HepG2 (cell line): Measurements from ENCODE around the gene KRT6B. TPM values are rescaled to one million over a fixed set of nuclear protein-coding genes. Genes with fewer than 3 reads are reported as not detected.

Experiments used
- ATAC-seq: fragments of 200-7000 bp; cut with Tn5 transposase; 3 replicates; pipeline ENCODE4 v1.9.1; 2020; ENCODE audit warnings: mild to moderate bottlenecking, moderate library complexity
- BruUV-seq: library from RNA; stranded (reverse); fragments of 400-500 nt; replicated peaks from 2 replicates; lab custom pipeline; 2021; lab: Mats Ljungman, UMichigan
- CTCF ChIA-PET: fragments of 300-600 bp; formaldehyde crosslinking; extraction: SDS; loops from one replicate; lab custom pipeline; 2021; ENCODE audit warnings: low total read pairs, inconsistent platforms, low intra/inter-chr PET ratio; lab: Yijun Ruan, JAX
- POLR2A ChIA-PET: fragments of 350-600 bp; sonication (Branson Sonifier 250); formaldehyde crosslinking; loops from one replicate; lab custom pipeline; 2020; ENCODE audit warnings: antibody characterized with exemption, inconsistent platforms; lab: Yijun Ruan, JAX
- DNase-seq: peaks from one replicate; pipeline ENCODE4 v3.0.0-alpha.2; 2015; ENCODE audit warnings: low spot score
- FAIRE-seq: peaks from 3 replicates; lab custom pipeline; 2011; peaks lifted over from hg19 to GRCh38; lab: Jason Lieb, UNC
- H2AFZ ChIP-seq: one replicate; pipeline ENCODE4 v1.6.1; 2011; ENCODE audit warnings: low read length, inconsistent platforms
- H3K27ac ChIP-seq: fragments of 300-600 bp; 3 replicates; pipeline ENCODE4 v1.8.0; 2011; ENCODE audit warnings: mixed run types, mild to moderate bottlenecking, mixed read lengths, low read length, inconsistent platforms; ENCODE audit not compliant: insufficient read depth; ENCODE audit errors: extremely low read length
- H3K27me3 ChIP-seq, 2 experiments: fragments of 200-600 bp in 1 of 2; 2 replicates in 1 of 2; 3 replicates in 1 of 2; pipeline versions ENCODE4 v1.6.0 to v1.8.0; 2011; ENCODE audit warnings: low read length in 2 of 2, mild to moderate bottlenecking in 2 of 2, moderate library complexity in 2 of 2, inconsistent platforms in 1 of 2; ENCODE audit not compliant: insufficient read depth in 2 of 2, control insufficient read depth in 1 of 2
- H3K36me3 ChIP-seq, 2 experiments: fragments of 200-600 bp in 1 of 2; replicated peaks in 1 of 2; 2 replicates in 1 of 2; 3 replicates in 1 of 2; pipeline versions ENCODE4 v1.5.1 to v1.8.0; 2011; ENCODE audit warnings: low read length in 2 of 2, inconsistent platforms in 1 of 2; ENCODE audit not compliant: insufficient read depth in 2 of 2, control insufficient read depth in 1 of 2
- H3K4me1 ChIP-seq: 2 replicates; pipeline ENCODE4 v1.5.1; 2012; ENCODE audit warnings: low read length, inconsistent platforms; ENCODE audit not compliant: insufficient read depth
- H3K4me2 ChIP-seq: 2 replicates; pipeline ENCODE4 v1.6.0; 2011; ENCODE audit warnings: low read depth, low read length, inconsistent platforms
- H3K4me3 ChIP-seq, 3 experiments: fragments of 200-600 bp in 1 of 3; sonication (generic), shearing (Covaris generic) in 1 of 3; replicated peaks in 1 of 3; 2 replicates each; pipeline ENCODE4 v1.5.1; 2011 to 2016; ENCODE audit warnings: low read length in 3 of 3, inconsistent platforms in 2 of 3, low read depth in 2 of 3, mild to moderate bottlenecking in 2 of 3, control low read depth in 1 of 3, mixed read lengths in 1 of 3; ENCODE audit not compliant: insufficient read depth in 1 of 3
- H3K79me2 ChIP-seq: one replicate; pipeline ENCODE4 v1.6.1; 2011; ENCODE audit warnings: low read length, inconsistent platforms; ENCODE audit not compliant: insufficient read depth
- H3K9ac ChIP-seq: 2 replicates; pipeline ENCODE4 v1.6.0; 2011; ENCODE audit warnings: mild to moderate bottlenecking, low read depth, low read length, inconsistent platforms; ENCODE audit not compliant: insufficient read depth
- H3K9me3 ChIP-seq: 2 replicates; pipeline ENCODE4 v1.5.1; 2012; ENCODE audit warnings: mild to moderate bottlenecking, low read length
- H4K20me1 ChIP-seq: 2 replicates; pipeline ENCODE4 v1.6.0; 2011; ENCODE audit warnings: inconsistent platforms, mild to moderate bottlenecking, low read length, moderate library complexity; ENCODE audit not compliant: insufficient read depth
- CC2D1A ChIP-seq: sonication (generic); formaldehyde crosslinking; IDR thresholded peaks from 2 replicates; pipeline ENCODE4 v1.8.1; 2023; ENCODE audit warnings: mild to moderate bottlenecking, missing genetic modification reagents
- CEBPG ChIP-seq: IDR thresholded peaks from 2 replicates; pipeline ENCODE4 v1.6.1; 2016
- KMT2B ChIP-seq: IDR thresholded peaks from 2 replicates; pipeline ENCODE4 v1.6.1; 2016; ENCODE audit warnings: missing genetic modification reagents, missing compliant biosample characterization
- MAFG ChIP-seq: sonication (generic); formaldehyde crosslinking; IDR thresholded peaks from 2 replicates; pipeline ENCODE4 v1.5.1; 2020; ENCODE audit warnings: mild to moderate bottlenecking, missing genetic modification reagents
- NR1H2 ChIP-seq: sonication (generic); formaldehyde crosslinking; IDR thresholded peaks from 2 replicates; pipeline ENCODE4 v1.8.1; 2022; ENCODE audit warnings: low read depth, missing genetic modification reagents, borderline replicate concordance
- SNAI1 ChIP-seq: sonication (generic); formaldehyde crosslinking; IDR thresholded peaks from 2 replicates; pipeline ENCODE4 v1.5.0; 2020; ENCODE audit warnings: mild to moderate bottlenecking, missing genetic modification reagents, borderline replicate concordance
- THAP11 ChIP-seq: IDR thresholded peaks from 2 replicates; pipeline ENCODE4 v1.6.1; 2016; ENCODE audit warnings: missing biosample characterization, missing genetic modification reagents
- ZFP36 ChIP-seq: fragments of 150-350 bp; IDR thresholded peaks from 2 replicates; pipeline ENCODE4 v1.6.1; 2018; ENCODE audit warnings: borderline replicate concordance, low read length, low read depth; ENCODE audit not compliant: partially characterized antibody
- ZNF276 ChIP-seq: sonication (generic); formaldehyde crosslinking; IDR thresholded peaks from 2 replicates; pipeline ENCODE4 v1.4.0; 2020; ENCODE audit warnings: mild to moderate bottlenecking, low read depth, missing genetic modification reagents
- ZNF484 ChIP-seq: sonication (generic); formaldehyde crosslinking; IDR thresholded peaks from 2 replicates; pipeline ENCODE4 v1.5.1; 2020; ENCODE audit warnings: mild to moderate bottlenecking, low read depth, missing genetic modification reagents, borderline replicate concordance
- ZNF879 ChIP-seq: sonication (generic); formaldehyde crosslinking; IDR thresholded peaks from 2 replicates; pipeline ENCODE4 v1.8.1; 2023; ENCODE audit warnings: missing genetic modification reagents
- WGBS: methylation state at CpG from one replicate; pipeline ENCODE4 v1.1.6; 2017; ENCODE audit warnings: low lambda C conversion rate; 5-methylcytosine and 5-hydroxymethylcytosine counted together
- in situ Hi-C: cut with HindIII; loops from 2 replicates; pipeline ENCODE4 v1.10.0; 2017; ENCODE audit warnings: low pct_unique_long_range_greater_than_20kb; ENCODE audit not compliant: extremely low pct_ligation_motif_present
- intact Hi-C: fragments of 100-400 bp; cut with micrococcal nuclease; formaldehyde crosslinking; loops from one replicate; pipeline ENCODE4 v1.10.0; 2022; ENCODE audit not compliant: unreplicated experiment
- polyA plus RNA-seq, 8 experiments: library from polyadenylated mRNA; depleted of rRNA in 3 of 8; stranded (reverse) in 7 of 8; unstranded in 1 of 8; fragments of >200 nt; fragmentation: Illumina TruSeq in 4 of 8; extraction: Trizol in 4 of 8; gene quantifications; 2 replicates each; pipeline versions ENCODE4 v1.2.1 to v1.2.3, GENCODE V29; 2011 to 2016; ENCODE audit warnings: low read depth in 4 of 8, missing spikeins in 1 of 8, mixed read lengths in 1 of 8; ENCODE audit not compliant: insufficient read depth in 1 of 8
- total RNA-seq, 5 experiments: library from RNA; depleted of rRNA; stranded (reverse); fragments of >200 nt; fragmentation: Illumina TruSeq; extraction: Trizol; gene quantifications; 2 replicates each; pipeline ENCODE4 v1.2.3, GENCODE V29; 2016; ENCODE audit warnings: low read depth in 1 of 5
- TF ChIP-seq, protein P1 (sequence below): sonication (generic); formaldehyde crosslinking; IDR thresholded peaks from 2 replicates; pipeline ENCODE4 v1.4.0; 2020; ENCODE audit warnings: missing genetic modification reagents
- TF ChIP-seq, protein P2 (sequence below): sonication (generic); formaldehyde crosslinking; IDR thresholded peaks from 2 replicates; pipeline ENCODE4 v1.8.1; 2023; ENCODE audit warnings: mild to moderate bottlenecking, missing genetic modification reagents

KRT6B gene
- total and polyA plus RNA-seq, 2 of the 13 experiments (the other 11 are each of a cell fraction or from before 2014, with no cell fraction given) = not detected

DNA sequence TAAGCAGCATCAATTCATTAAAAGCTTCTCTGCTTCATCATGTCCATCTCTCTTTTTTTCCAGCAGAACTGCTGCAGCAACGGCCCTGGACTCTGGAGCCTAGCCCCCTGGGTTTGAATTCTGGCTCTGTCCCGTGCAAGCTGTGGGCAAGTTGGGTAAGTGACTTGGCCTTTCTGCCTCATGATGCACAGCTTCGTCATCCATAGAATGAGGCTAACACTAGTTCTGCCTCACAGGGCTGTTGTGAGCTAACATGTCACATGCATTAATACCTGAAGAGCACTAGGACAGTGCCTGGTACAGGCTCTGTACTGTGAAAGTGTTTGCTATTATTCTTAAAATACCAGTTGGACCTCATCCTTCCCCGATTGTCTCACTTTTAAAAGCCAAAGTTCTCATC lies 50.0 kb downstream of the KRT6B start:
- no peaks in the 10 kb centered on the region for H3K79me2 ChIP-seq
- TF ChIP-seq ZNF879 (CRISPR knock-in tag) (no peak), CEBPG (CRISPR knock-in tag) (no peak), KMT2B (CRISPR knock-in tag) (no peak), ZFP36 (no peak), MAFG (CRISPR knock-in tag) (no peak)
- TF ChIP-seq, protein P1, sequence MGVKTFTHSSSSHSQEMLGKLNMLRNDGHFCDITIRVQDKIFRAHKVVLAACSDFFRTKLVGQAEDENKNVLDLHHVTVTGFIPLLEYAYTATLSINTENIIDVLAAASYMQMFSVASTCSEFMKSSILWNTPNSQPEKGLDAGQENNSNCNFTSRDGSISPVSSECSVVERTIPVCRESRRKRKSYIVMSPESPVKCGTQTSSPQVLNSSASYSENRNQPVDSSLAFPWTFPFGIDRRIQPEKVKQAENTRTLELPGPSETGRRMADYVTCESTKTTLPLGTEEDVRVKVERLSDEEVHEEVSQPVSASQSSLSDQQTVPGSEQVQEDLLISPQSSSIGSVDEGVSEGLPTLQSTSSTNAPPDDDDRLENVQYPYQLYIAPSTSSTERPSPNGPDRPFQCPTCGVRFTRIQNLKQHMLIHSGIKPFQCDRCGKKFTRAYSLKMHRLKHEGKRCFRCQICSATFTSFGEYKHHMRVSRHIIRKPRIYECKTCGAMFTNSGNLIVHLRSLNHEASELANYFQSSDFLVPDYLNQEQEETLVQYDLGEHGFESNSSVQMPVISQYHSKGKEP (CRISPR knock-in tag) = no peak
- in situ Hi-C loops = no loop called here
- H4K20me1 ChIP-seq = 0 out of 2 replicates have a peak, but pooled peaks cover 2% of the 10 kb centered on the region
- ChIA-PET CTCF (no interaction called here), POLR2A (no interaction called here)
- no TSS peak for BruUV-seq
- no peaks in the 10 kb centered on the region for H3K9me3 ChIP-seq
- H3K36me3 ChIP-seq = no peaks in the 10 kb centered on the region
- WGBS = 0% methylated on average over 4 of the region's 4 CpGs
- H3K9ac ChIP-seq = no peak overlapping the region
- no peak for DNase-seq
- H3K4me2 ChIP-seq = no peak overlapping the region
- no peak overlapping the region for H2AFZ ChIP-seq
- intact Hi-C loops = no loop called here
- FAIRE-seq = no peak
- no peak overlapping the region for H3K4me3 ChIP-seq
- H3K4me1 ChIP-seq = no peaks in the 10 kb centered on the region
- H3K27ac ChIP-seq = no peak overlapping the region
- peaks cover 1 to 21% of the 10 kb centered on the region in 2 experiments; a peak in 4 of 5 replicates for H3K27me3 ChIP-seq
- ATAC-seq = no peak

- H3K27me3 ChIP-seq = peaks cover 1 to 21% of the 10 kb centered on the region in 2 experiments; a peak in 4 of 5 replicates
- ChIA-PET CTCF (no interaction called here), POLR2A (no interaction called here)
- H3K9me3 ChIP-seq = no peaks in the 10 kb centered on the region
- H2AFZ ChIP-seq = no peak overlapping the region
- no peaks in the 10 kb centered on the region for H3K36me3 ChIP-seq
- ATAC-seq (no peak), DNase-seq (no peak), FAIRE-seq (no peak)
- no TSS peak for BruUV-seq
- TF ChIP-seq THAP11 (no peak), ZNF276 (no peak), NR1H2 (CRISPR knock-in tag) (no peak), SNAI1 (CRISPR knock-in tag) (no peak), ZNF484 (CRISPR knock-in tag) (no peak), CC2D1A (CRISPR knock-in tag) (no peak)
- TF ChIP-seq, protein P2, sequence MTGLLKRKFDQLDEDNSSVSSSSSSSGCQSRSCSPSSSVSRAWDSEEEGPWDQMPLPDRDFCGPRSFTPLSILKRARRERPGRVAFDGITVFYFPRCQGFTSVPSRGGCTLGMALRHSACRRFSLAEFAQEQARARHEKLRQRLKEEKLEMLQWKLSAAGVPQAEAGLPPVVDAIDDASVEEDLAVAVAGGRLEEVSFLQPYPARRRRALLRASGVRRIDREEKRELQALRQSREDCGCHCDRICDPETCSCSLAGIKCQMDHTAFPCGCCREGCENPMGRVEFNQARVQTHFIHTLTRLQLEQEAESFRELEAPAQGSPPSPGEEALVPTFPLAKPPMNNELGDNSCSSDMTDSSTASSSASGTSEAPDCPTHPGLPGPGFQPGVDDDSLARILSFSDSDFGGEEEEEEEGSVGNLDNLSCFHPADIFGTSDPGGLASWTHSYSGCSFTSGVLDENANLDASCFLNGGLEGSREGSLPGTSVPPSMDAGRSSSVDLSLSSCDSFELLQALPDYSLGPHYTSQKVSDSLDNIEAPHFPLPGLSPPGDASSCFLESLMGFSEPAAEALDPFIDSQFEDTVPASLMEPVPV (CRISPR knock-in tag) = no peak
- no peak overlapping the region for H3K4me3 ChIP-seq
- H3K79me2 ChIP-seq = no peaks in the 10 kb centered on the region
- H4K20me1 ChIP-seq = 0 out of 2 replicates have a peak, but pooled peaks cover 2% of the 10 kb centered on the region
- no peak overlapping the region for H3K9ac ChIP-seq
- intact Hi-C loops (no loop called here), in situ Hi-C loops (no loop called here)
- H3K4me1 ChIP-seq = no peaks in the 10 kb centered on the region
- no peak overlapping the region for H3K27ac ChIP-seq
- H3K4me2 ChIP-seq = no peak overlapping the region
- WGBS = 17% methylated on average over 5 of the region's 5 CpGs
Observed at GRCh38 chr12:52401526-52401925, 50.4 kb downstream of the KRT6B start.
